Activated naive CD8-positive, alpha-beta T cell treated with anti-CD3 and anti-CD28 coated beads, Interleukin-2, amount 10 ng/mL, durations not matched to agents 7 days and 5 days (primary cell): ENCODE results near the gene MRPL52. TPM values are rescaled to one million over a fixed set of nuclear protein-coding genes. Genes with fewer than 3 reads are reported as not detected.
A peak's percentile ranks its signal among the peaks of the same experiment; 100 is the strongest.
"Not testable (repeated sequence)": the region's sequence is repeated elsewhere in the genome, so short reads cannot be mapped to it uniquely, and the experiment has no call there.

Experiments
- ATAC-seq: fragments of 150-1000 bp; cut with Tn5 transposase; one replicate; pipeline ENCODE4 v1.10.0; 2021; ENCODE audit warnings: low read depth, moderate library complexity
- POLR2A ChIA-PET: fragments of 350-600 bp; sonication (Branson Sonifier 250); formaldehyde crosslinking; loops from one replicate; lab custom pipeline; 2021; ENCODE audit warnings: antibody characterized with exemption; lab: Charles Lee
- DNase-seq: peaks from one replicate; pipeline ENCODE4 v3.0.0; 2021
- H3K27ac Mint-ChIP-seq: one replicate; pipeline ENCODE4 v1.8.0; 2022; ENCODE audit warnings: mild to moderate bottlenecking, mixed read lengths
- H3K27me3 Mint-ChIP-seq: one replicate; pipeline ENCODE4 v1.8.0; 2022; ENCODE audit warnings: mild to moderate bottlenecking, moderate library complexity, mixed read lengths
- H3K36me3 Mint-ChIP-seq: one replicate; pipeline ENCODE4 v1.8.0; 2021; ENCODE audit warnings: mild to moderate bottlenecking, mixed read lengths
- H3K4me1 Mint-ChIP-seq: one replicate; pipeline ENCODE4 v1.8.0; 2021; ENCODE audit warnings: mixed read lengths
- H3K4me3 Mint-ChIP-seq: one replicate; pipeline ENCODE4 v1.8.0; 2022; ENCODE audit warnings: mild to moderate bottlenecking, moderate library complexity, mixed read lengths
- H3K9me3 Mint-ChIP-seq: one replicate; pipeline ENCODE4 v1.8.0; 2021; ENCODE audit warnings: mixed read lengths
- total RNA-seq, 2 experiments: library from RNA; stranded (reverse); gene quantifications; one replicate each; pipeline ENCODE4 v1.2.3, GENCODE V29; 2021

Gene MRPL52
- total RNA-seq, 2 experiments from 2014 or later, result 76.6 to 86.5 TPM

DNA sequence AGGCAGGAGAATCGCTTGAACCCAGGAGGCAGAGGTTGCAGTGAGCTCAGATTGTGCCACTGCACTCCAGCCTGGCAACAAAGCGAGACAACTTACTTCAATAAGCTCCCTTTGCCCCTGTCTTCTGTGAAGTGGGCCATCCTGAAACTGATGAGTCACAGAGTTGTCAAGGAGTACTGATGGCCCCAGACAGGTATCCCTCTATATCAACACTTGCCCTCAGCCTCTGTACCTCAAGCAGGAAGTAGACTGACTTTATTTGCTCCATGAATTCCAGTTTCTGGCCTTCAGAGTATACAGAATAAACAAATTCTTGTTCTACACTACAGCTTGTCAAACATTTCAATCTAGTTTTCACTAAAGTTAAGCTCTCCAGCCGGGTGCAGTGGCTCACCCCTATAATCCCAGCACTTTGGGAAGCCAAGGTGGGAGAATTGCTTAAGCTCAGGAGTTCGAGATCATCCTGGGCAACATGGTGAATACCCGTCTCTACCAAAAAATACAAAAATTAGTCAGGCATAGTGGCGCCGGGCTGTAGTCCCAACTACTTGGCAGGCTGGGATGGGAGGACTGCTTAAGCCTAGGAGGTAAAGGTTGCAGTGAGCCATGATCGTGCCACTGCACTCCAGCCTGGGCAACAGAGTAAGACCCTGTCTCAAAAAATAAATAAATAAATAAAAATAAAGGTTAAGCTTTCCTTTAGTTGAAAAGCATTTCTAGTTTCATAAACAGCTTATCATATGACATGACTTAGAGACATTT is 25.5 kb downstream of the MRPL52 start:
- no peak overlapping the region for H3K4me3 Mint-ChIP-seq
- H3K9me3 Mint-ChIP-seq, result no peaks in the 10 kb centered on the region
- peaks cover 33% of the 10 kb centered on the region for H3K4me1 Mint-ChIP-seq
- POLR2A ChIA-PET, result interaction anchor here (0.6 to 3.2 kb wide), 7 partner anchors 16 to 987 kb away, joined by 3 to 27 read pairs (median 4); no protein-coding TSS in a partner anchor
- peak overlapping the region; percentile 34 for H3K27ac Mint-ChIP-seq
- no peak for DNase-seq
- H3K27me3 Mint-ChIP-seq, result peaks cover 40% of the 10 kb centered on the region
- peaks cover 3% of the 10 kb centered on the region for H3K36me3 Mint-ChIP-seq
- ATAC-seq, result no peak

DNA sequence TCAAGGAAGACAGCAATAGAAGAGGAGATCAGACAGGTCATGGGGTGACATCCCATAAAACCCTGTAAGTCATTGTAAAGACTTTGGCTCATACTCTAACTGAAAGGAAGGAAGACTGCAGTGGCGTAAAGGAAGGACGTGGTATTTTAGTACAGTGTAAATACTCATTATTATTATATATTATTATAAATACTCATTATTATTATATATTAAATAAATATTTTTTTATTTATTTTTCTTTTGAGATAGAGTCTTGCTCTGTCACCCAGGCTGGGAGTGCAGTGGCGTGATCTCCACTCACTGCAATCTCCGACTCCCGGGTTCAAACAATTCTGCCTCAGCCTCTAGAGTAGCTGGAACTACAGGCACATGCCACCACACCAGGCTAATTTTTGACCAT is 26.7 kb downstream of the MRPL52 start:
- H3K4me3 Mint-ChIP-seq, result no peak overlapping the region
- peaks cover 1% of the 10 kb centered on the region for H3K9me3 Mint-ChIP-seq
- peaks cover 28% of the 10 kb centered on the region for H3K4me1 Mint-ChIP-seq
- peaks cover 5% of the 10 kb centered on the region for H3K36me3 Mint-ChIP-seq
- peaks cover 50% of the 10 kb centered on the region for H3K27me3 Mint-ChIP-seq
- ATAC-seq (no peak), DNase-seq (no peak)
- POLR2A ChIA-PET, result no interaction called here
- H3K27ac Mint-ChIP-seq, result no peak overlapping the region

DNA sequence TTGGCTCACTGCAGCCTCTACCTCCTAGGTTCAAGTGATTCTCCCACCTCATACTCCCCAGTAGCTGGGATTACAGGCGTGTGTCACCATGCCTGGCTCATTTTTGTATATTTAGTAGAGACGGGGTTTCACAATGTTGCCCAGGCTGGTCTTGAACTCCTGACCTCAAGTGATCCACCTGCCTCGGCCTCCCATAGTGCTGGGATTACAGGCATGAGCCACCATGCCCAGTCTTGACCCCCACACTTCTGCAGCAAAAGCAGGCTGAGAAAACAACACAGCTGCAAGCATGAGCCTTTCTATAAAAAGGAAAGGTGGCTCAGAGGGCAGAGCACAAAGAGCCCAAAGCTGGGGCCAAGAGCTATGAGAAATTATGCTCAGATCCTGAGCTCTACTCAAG is 30.7 kb downstream of the MRPL52 start:
- H3K9me3 Mint-ChIP-seq, H3K4me3 Mint-ChIP-seq, ATAC-seq, H3K36me3 Mint-ChIP-seq, DNase-seq, H3K27ac Mint-ChIP-seq: not testable (repeated sequence)
- Mint-ChIP-seq H3K27me3 (peaks cover 66% of the 10 kb centered on the region), H3K4me1 (peaks cover 11% of the 10 kb centered on the region)
- POLR2A ChIA-PET, result interaction anchor here (1.2 kb wide), 1 partner anchor 11 kb away, joined by 4 read pairs; no protein-coding TSS in a partner anchor

DNA sequence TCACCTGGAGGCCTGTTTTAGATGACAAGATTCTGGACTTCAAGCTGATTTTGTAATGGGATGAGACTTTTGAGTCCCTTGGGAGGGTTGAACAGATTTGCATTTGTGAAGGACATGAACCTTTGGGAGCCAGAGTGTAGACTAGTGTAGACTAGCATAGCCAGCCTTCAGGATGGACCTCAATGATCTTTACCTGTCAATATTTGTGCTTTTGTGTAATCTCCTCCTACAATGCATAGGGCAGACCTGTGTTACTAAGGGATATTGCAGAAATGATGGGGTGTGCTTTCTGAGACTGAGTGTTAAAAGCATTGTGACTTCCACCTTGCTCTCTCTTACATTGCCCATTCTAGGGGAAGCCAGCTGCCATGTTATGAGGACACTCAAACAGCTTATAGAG is 32.0 kb downstream of the MRPL52 start:
- POLR2A ChIA-PET, result interaction anchor here (1.5 kb wide), 1 partner anchor 9 kb away, joined by 5 read pairs; no protein-coding TSS in a partner anchor
- Mint-ChIP-seq H3K27ac (no peak overlapping the region), H3K4me3 (no peak overlapping the region), H3K4me1 (peaks cover 8% of the 10 kb centered on the region), H3K27me3 (peaks cover 65% of the 10 kb centered on the region), H3K9me3 (peaks cover 7% of the 10 kb centered on the region), H3K36me3 (peaks cover 12% of the 10 kb centered on the region)
- no peak for ATAC-seq
- no peak for DNase-seq

DNA sequence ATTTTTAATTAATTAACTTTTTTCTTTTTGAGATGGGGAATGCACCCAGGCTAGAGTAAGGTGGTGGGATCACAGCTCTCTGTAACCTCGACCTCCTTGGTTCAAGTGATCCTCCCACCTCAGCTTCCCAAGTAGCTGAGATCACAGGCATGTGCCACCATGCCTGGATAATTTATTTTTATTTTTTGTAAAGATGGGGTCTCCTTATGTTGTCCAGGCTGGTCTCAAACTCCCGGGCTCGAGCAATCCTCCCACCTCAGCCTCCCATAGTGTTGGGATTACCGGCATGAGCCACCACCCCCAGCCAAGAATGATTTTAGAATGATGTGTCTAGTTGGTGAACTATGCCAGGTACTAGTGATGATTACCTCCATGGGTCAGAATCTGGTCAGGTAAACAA is 35.3 kb downstream of the MRPL52 start:
- Mint-ChIP-seq H3K9me3 (peaks cover 7% of the 10 kb centered on the region), H3K36me3 (peaks cover 10% of the 10 kb centered on the region), H3K27me3 (peaks cover 42% of the 10 kb centered on the region), H3K27ac (no peak overlapping the region), H3K4me3 (no peak overlapping the region), H3K4me1 (no peaks in the 10 kb centered on the region)
- ATAC-seq (no peak), DNase-seq (no peak)
- POLR2A ChIA-PET, result no interaction called here

DNA sequence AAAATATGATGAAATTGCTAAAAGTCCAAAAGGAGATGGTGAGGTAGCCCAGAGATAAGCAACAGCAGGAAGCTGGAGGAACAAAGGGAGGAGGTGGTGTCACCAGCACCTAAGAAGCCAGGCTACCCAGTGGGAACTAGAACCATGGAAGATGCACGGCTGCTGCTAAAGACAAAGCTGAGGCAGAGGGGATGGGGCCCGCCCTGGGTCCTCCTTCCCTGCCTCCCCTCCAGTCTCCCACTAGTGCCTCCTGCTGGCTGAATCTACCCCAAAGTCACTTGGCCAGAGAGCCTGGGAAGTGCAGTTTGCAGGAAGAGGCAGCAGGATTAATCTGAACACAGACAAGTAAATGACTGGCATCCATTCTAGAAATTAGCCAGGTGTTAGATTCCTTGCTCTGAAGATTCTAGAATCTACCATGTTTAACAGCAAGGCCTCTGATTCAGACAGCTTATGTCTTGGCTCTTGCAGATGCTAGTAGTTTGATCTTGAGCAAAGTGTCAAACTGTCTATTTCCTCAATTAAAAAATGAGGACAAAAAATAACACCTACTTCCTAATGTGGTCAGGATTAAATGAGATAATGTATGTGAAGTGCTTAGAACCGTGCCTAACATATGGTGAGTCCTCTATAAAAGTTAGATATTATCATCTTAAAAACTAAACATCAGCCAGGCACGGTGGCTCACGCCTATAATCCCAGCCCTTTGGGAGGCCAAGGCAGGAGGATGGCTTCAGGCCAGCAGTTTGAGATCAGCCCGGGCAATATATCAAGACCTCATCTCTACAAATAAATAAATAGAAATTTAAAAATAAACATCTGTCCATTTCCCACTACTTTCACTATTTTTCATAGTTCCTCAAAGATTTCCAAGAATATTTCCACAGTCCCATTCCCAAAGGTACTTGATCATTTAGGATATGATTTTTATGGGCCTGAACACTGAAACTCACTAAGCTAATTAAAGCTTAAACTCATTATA is 36.0 kb downstream of the MRPL52 start:
- DNase-seq (no peak), ATAC-seq (no peak)
- Mint-ChIP-seq H3K9me3 (peaks cover 7% of the 10 kb centered on the region), H3K4me3 (no peak overlapping the region), H3K27me3 (peaks cover 38% of the 10 kb centered on the region), H3K27ac (no peak overlapping the region), H3K36me3 (peaks cover 10% of the 10 kb centered on the region), H3K4me1 (peaks cover 6% of the 10 kb centered on the region)
- POLR2A ChIA-PET, result no interaction called here

DNA sequence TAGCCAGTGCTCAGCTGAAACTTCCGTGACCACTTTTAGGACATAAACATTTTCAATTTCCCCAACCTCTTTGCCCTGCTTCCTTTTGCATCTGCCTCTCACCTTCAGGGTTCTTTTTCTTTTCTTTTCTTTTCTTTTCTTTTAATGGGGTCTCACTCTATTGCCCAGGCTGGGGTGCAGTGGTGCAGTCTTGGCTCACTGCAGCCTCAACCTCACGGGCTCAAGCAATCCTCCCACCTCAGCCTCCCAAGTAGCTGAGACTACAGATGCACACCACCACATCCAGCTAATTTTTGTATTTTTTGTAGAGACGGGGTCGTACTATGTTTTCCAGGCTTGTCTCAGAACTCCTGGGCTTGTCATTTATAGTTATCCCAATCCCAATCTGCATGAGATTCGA is 37.2 kb downstream of the MRPL52 start:
- no peak overlapping the region for H3K4me3 Mint-ChIP-seq
- peaks cover 2% of the 10 kb centered on the region for H3K9me3 Mint-ChIP-seq
- ATAC-seq (no peak), DNase-seq (no peak)
- peaks cover 27% of the 10 kb centered on the region for H3K27me3 Mint-ChIP-seq
- H3K4me1 Mint-ChIP-seq, result peaks cover 12% of the 10 kb centered on the region
- no peak overlapping the region for H3K27ac Mint-ChIP-seq
- POLR2A ChIA-PET, result no interaction called here
- peaks cover 6% of the 10 kb centered on the region for H3K36me3 Mint-ChIP-seq

DNA sequence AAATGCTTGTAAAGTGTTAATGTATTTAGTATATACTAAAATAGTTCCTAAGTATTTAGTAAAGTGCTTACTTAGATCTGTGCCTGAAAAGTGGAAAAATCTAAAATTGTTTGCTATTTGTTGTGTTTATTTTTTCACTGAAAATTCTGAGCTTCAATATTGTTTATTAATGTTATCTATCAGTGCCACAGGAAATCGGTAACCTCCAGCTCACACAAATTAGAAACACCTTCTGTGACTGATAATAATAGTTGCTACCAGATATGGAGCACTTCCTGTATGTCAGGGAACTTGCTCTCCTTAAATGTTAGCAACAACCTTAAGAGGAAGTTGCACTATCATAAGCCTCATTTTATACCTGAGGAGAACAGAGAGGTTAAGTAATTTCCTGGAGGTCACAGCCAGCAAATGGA is 41.1 kb downstream of the MRPL52 start:
- H3K27me3 Mint-ChIP-seq, result peaks cover 7% of the 10 kb centered on the region
- H3K27ac Mint-ChIP-seq, result peak overlapping the region; percentile 97
- H3K4me3 Mint-ChIP-seq, result peak overlapping the region; percentile 88
- POLR2A ChIA-PET, result interaction anchor here (0.7 to 4.1 kb wide), 21 partner anchors 9 to 314 kb away, joined by 3 to 27 read pairs (median 4); partner anchors contain the start of genes DAD1, HAUS4, OXA1L and PRMT5
- H3K36me3 Mint-ChIP-seq, result peaks cover 16% of the 10 kb centered on the region
- no peak for DNase-seq
- peak; percentile 51 for ATAC-seq
- no peaks in the 10 kb centered on the region for H3K9me3 Mint-ChIP-seq
- H3K4me1 Mint-ChIP-seq, result peaks cover 20% of the 10 kb centered on the region

DNA sequence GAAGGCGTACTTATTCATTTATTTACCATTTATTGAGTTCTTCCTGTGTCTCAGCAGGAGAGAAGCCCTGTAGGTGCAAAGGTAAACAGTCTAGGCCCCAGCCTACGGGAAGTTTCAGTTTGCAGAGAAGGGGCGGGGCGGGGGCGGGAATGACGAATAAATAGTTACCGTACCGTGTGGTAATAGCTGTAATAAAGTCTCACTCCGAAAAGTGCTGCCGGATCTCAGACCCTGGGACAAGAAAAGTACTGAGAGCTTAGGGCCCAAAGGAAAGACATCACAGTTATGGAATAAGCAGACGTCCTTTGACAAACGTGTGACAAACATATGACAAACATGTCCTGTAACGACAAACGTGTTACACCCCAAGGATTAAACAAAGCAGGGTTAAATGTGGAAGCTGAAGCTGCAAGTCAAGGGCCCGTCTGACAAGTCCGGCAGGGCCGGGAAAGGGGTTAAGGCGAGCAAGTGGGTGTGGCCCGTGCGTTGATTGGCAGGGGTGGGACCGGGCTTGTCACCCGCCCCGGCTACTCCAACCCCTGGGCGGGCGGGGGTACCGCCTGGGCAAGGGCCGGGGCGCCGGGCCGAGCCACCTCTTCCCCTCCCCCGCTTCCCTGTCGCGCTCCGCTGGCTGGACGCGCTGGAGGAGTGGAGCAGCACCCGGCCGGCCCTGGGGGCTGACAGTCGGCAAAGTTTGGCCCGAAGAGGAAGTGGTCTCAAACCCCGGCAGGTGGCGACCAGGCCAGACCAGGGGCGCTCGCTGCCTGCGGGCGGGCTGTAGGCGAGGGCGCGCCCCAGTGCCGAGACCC is 41.7 kb downstream of the MRPL52 start, which contains the start of gene LRP10:
Gene LRP10, plus strand, starts transcription at position 517 of the 809 bp plus-strand sequence. CDS start 564 bp downstream, outside the sequence.
- DNase-seq, result peak; percentile 84
- peak within 1 kb of the TSS; percentile 97 for H3K27ac Mint-ChIP-seq
- H3K27me3 Mint-ChIP-seq, result peaks cover 2% of the 10 kb centered on the region
- POLR2A ChIA-PET, result interaction anchor here (0.7 to 4.1 kb wide), 26 partner anchors 9 to 314 kb away, joined by 3 to 27 read pairs (median 4); partner anchors contain the start of genes DAD1, HAUS4, OXA1L and PRMT5
- H3K4me1 Mint-ChIP-seq, result peaks cover 23% of the 10 kb centered on the region
- H3K4me3 Mint-ChIP-seq, result peak within 1 kb of the TSS; percentile 88
- ATAC-seq, result peak; percentile 83
- no peaks in the 10 kb centered on the region for H3K9me3 Mint-ChIP-seq
- H3K36me3 Mint-ChIP-seq, result peaks cover 16% of the 10 kb centered on the region

DNA sequence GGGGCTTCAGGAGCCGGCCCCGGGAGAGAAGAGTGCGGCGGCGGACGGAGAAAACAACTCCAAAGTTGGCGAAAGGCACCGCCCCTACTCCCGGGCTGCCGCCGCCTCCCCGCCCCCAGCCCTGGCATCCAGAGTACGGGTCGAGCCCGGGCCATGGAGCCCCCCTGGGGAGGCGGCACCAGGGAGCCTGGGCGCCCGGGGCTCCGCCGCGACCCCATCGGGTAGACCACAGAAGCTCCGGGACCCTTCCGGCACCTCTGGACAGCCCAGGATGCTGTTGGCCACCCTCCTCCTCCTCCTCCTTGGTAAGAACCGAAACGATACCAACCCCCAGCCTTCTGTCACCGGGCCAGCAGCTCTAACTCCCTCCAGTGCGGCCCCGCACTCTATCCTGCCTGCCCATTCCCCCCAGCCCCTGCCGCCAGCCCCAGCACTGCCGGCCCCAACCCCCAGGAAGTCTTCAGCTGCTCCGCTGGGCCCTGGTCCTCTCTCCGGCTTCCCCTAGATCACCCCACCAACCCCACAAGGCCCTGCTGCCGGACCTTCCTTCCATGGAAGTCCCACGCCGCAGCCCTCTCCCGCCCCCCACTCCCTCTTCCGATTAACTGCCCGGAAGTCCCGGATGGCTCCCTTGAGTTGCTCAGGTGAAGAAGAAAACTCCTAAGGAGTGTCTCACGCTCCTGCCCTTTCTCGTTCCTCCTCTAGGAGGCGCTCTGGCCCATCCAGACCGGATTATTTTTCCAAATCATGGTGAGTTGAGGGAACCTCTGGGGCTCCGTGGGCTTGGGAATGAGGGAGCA is 42.5 kb downstream of the MRPL52 start:
- ATAC-seq (peak; percentile 28), DNase-seq (peak; percentile 79)
- peak overlapping the region; percentile 88 for H3K4me3 Mint-ChIP-seq
- H3K4me1 Mint-ChIP-seq, result peaks cover 23% of the 10 kb centered on the region
- H3K27me3 Mint-ChIP-seq, result no peaks in the 10 kb centered on the region
- H3K36me3 Mint-ChIP-seq, result peaks cover 14% of the 10 kb centered on the region
- H3K27ac Mint-ChIP-seq, result peak overlapping the region; percentile 97
- no peaks in the 10 kb centered on the region for H3K9me3 Mint-ChIP-seq
- POLR2A ChIA-PET, result interaction anchor here (0.6 to 4.1 kb wide), 22 partner anchors 8 to 434 kb away, joined by 3 to 27 read pairs (median 5); partner anchors contain the start of genes BCL2L2, DAD1, HAUS4 and PRMT5

DNA sequence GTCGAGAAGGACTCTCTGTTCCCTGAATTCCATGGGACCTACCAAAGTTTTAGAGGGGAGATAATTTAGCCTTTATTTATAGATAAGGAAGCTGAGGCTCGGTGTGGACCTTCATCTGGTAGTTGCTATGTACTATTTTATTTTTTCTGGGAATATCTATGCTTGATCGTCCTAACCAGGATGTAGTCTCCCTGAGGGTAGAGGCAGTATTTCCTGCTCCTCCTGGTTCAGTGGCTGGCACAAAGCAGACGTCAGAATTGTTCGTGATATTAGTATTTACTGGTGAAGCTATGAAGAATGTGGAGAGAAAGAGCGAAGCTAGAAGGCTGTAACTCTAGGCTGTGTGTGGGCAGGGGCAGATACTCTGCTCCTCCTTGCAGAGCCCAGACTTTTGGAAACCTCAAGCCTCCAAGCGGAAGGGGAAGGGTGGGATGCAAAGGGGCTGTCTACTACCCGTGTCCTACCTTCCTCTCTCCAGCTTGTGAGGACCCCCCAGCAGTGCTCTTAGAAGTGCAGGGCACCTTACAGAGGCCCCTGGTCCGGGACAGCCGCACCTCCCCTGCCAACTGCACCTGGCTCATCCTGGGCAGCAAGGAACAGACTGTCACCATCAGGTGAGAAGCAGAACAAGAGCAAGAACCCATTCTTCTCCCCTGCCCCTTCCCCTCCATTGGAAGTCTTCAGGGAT is 43.3 kb downstream of the MRPL52 start:
- Mint-ChIP-seq H3K4me3 (peak overlapping the region; percentile 85), H3K27me3 (no peaks in the 10 kb centered on the region), H3K9me3 (no peaks in the 10 kb centered on the region), H3K4me1 (peaks cover 23% of the 10 kb centered on the region), H3K27ac (peak overlapping the region; percentile 84), H3K36me3 (peaks cover 15% of the 10 kb centered on the region)
- ATAC-seq, result no peak
- no peak for DNase-seq
- POLR2A ChIA-PET, result interaction anchor here (0.6 to 4.1 kb wide), 14 partner anchors 7 to 433 kb away, joined by 3 to 27 read pairs (median 6); partner anchors contain the start of genes BCL2L2, PRMT5, RBM23 and REM2
